GM19372 (cell line): ENCODE data around the gene EIF4G1.
"Not testable (repeated sequence)": the region's sequence is repeated elsewhere in the genome, so short reads cannot be mapped to it uniquely, and the experiment has no call there.

Source experiments
- ATAC-seq: cut with Tn5 transposase; IDR thresholded peaks from one replicate; pipeline ENCODE4 v1.9.1; 2021; ENCODE audit warnings: mild to moderate bottlenecking, low read depth, moderate library complexity; ENCODE audit not compliant: unreplicated experiment

The EIF4G1 gene

DNA sequence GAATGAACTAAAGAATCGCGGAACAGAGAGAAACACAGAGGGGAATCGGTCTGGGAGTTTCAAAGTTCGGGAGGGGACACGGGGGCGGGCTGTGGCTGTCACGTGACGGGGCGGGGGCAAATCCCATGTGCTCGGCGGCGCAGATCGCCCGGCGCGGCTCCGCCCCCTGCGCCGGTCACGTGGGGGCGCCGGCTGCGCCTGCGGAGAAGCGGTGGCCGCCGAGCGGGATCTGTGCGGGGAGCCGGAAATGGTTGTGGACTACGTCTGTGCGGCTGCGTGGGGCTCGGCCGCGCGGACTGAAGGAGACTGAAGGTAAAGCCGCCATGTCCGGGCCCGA, at the start of gene EIF4G1:
TSS of gene EIF4G1 (plus strand) at position 244 of the 337 bp plus-strand sequence. CDS start 1,191 bp downstream, outside the sequence.
- peak; percentile 90 for ATAC-seq

GRCh38 chr3:184267249-184267648, 47.2 kb upstream of the EIF4G1 start:
- ATAC-seq: not testable (repeated sequence)

DNA sequence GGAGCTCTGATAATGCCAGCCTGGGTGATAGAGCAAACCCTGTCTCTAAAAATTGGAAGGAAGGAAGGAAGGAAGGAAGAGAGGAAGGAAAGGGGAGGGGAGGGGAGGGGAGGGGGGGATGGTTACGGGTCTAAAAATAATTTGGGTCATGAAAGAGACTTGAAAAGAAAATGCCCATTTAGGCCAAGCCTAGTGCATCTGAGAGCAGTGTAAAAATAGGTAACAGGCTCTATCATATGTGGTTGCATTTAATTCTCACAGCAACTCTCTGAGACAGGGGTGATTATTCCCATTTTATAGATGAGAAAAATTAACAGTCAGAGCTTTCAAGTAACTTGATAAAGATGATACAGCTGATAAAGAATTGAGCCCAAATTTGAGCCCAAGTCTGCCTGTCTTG, 42.1 kb upstream of the EIF4G1 start:
- no peak for ATAC-seq

DNA sequence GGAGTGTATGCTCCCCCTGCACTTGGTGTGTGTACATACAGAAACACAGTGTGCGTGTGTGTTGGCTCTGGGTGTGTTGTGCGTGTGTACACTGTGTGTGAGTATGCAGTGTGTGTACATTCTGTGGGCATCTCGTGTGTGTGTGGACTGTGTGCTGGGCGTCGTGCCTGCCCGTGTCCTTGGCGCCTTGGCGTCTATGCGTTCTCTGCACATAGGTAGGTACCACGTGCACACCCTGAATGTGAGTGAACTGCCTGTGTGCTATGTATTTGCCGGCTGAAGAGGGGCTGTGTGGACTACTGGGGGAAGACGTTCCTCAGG, 39.1 kb upstream of the EIF4G1 start:
- no peak for ATAC-seq

DNA sequence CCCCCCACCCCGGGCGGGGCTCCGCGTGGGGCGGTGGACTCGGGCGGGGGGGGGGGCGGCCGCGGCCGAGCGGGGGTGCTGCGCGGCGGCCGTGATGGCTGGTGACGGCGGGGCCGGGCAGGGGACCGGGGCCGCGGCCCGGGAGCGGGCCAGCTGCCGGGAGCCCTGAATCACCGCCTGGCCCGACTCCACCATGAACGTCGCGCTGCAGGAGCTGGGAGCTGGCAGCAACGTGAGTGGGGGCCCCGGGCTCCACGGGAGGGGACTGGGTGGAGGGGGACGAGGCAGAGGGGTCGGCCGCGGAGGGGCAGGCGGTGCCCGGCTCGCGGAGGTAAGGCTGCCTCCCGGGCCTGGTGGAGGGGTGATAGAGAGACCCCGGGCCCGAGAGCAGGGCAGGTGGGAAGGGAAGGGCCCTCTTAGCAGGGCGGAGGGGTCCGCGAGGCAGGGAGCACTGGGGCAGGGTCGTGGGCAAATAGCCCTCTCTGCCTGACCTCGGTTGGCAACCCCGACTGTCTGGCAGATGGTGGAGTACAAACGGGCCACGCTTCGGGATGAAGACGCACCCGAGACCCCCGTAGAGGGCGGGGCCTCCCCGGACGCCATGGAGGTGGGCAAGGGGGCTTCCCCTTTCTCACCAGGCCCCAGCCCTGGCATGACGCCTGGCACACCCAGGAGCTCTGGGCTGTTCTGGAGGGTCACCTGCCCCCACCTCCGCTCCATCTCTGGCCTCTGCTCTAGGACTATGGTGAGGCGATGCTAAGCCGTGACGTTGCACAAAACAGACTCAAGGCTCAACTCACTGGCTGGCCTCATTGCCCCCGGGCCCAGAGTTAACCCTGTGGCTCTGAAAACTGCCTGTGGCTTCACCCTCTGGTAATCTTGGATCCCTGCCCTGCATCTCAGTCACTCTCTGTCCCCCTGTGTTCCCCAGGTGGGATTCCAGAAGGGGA, 38.2 kb upstream of the EIF4G1 start, which contains the start of gene ECE2:
TSS of gene ECE2 (plus strand) at position 62 of the 950 bp plus-strand sequence. CDS start at position 194, 132 bp downstream.
- no peak for ATAC-seq

GRCh38 chr3:184277366-184277765, 37.0 kb upstream of the EIF4G1 start:
- no peak for ATAC-seq

GRCh38 chr3:184282941-184283340, 31.5 kb upstream of the EIF4G1 start:
- ATAC-seq: no peak

DNA sequence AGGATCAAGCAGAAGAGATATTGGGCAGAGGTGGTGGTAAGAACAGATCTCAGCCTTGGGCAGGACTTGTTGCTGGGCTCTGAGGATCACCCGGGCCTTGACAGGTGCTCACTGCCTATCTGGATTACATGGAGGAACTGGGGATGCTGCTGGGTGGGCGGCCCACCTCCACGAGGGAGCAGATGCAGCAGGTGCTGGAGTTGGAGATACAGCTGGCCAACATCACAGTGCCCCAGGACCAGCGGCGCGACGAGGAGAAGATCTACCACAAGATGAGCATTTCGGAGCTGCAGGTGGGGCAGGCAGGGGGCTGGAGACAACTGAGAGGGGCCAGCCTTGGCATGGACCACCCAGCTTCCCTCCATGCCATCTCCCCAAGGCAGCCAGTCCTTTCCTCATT, 30.7 kb upstream of the EIF4G1 start:
- ATAC-seq: no peak

DNA sequence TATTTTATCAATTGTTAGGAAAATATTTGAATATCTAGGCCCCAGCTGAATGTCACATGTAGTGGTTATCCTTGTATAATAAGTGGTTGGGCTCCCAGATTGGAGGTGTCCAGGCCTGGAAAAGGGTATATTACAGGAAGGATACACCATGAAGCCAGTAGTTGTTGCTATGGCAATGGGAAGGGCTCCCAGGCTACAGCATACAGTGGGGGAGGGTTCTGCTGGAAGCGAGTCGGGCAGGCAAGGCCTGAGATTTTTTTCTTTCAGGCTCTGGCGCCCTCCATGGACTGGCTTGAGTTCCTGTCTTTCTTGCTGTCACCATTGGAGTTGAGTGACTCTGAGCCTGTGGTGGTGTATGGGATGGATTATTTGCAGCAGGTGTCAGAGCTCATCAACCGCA, 29.7 kb upstream of the EIF4G1 start:
- no peak for ATAC-seq

DNA sequence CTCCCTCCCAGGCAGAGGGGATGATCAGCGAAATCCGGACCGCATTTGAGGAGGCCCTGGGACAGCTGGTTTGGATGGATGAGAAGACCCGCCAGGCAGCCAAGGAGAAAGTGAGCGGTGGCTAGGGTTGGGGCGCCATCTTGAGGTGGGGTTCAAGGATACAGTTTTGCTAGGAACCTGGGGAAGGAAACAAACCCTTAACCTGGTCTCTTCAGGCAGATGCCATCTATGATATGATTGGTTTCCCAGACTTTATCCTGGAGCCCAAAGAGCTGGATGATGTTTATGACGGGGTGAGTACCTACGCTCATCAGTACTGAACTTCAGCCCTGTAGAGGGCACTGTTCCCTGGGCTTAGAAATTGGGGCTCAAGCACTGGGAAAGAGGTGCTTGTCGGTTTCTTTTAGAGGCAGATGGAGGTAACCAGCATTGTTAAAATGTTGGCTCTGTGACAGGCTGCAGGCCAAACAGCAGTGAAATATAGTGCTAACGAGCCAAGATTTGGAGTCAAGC, 24.9 kb upstream of the EIF4G1 start:
- ATAC-seq: no peak

DNA sequence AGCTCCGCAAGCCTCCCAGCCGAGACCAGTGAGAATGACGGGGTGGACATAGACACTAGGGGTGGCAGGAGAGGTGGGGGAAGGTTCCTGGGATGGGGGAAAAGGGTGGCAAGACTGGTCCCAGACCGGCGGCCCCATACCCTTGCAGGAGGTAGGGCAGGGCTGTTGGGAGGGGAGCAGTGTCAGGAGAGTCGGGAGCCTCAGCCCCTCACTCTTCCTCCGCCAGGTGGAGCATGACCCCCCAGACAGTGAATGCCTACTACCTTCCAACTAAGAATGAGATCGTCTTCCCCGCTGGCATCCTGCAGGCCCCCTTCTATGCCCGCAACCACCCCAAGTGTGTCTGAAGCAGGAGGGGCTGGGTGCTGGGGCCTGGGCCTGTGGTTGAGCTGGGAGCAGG, 24.1 kb upstream of the EIF4G1 start:
- no peak for ATAC-seq

DNA sequence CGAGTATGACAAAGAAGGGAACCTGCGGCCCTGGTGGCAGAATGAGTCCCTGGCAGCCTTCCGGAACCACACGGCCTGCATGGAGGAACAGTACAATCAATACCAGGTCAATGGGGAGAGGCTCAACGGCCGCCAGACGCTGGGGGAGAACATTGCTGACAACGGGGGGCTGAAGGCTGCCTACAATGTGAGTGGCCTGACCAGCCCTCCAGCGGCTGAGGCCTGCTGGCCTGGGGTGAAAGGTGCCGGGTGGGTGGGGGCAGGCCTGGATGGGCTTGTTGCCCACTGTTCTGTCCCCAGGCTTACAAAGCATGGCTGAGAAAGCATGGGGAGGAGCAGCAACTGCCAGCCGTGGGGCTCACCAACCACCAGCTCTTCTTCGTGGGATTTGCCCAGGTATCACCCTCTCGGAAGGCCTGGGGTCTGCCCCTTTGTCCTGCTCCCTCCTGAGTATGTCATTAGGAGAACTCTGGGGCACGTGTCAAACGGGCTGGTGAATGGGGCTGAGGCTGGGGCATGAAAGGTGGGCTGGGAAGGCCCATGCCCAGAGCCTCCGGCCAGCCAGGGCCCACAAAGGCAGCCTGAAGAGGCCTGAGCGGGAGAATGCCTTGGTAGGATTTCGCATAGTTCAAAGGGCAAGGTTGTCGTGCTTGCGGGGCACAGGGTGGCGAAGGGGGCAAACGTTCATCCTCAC, 23.2 kb upstream of the EIF4G1 start:
- ATAC-seq: no peak

- ATAC-seq: no peak
These were observed 22.5 kb upstream of the EIF4G1 start for GRCh38 chr3:184291738-184292445.

- no peak for ATAC-seq
These were observed 18.6 kb upstream of the EIF4G1 start for GRCh38 chr3:184295771-184296170.

GRCh38 chr3:184296616-184297015, 17.8 kb upstream of the EIF4G1 start:
- no peak for ATAC-seq

- peak; percentile 92 for ATAC-seq
These were observed 15.5 kb upstream of the EIF4G1 start, which contains the start of gene PSMD2 for GRCh38 chr3:184298759-184299487. Gene PSMD2, plus strand, starts transcription at chr3:184299241. Its CDS starts 26 bp downstream, at chr3:184299267.

DNA sequence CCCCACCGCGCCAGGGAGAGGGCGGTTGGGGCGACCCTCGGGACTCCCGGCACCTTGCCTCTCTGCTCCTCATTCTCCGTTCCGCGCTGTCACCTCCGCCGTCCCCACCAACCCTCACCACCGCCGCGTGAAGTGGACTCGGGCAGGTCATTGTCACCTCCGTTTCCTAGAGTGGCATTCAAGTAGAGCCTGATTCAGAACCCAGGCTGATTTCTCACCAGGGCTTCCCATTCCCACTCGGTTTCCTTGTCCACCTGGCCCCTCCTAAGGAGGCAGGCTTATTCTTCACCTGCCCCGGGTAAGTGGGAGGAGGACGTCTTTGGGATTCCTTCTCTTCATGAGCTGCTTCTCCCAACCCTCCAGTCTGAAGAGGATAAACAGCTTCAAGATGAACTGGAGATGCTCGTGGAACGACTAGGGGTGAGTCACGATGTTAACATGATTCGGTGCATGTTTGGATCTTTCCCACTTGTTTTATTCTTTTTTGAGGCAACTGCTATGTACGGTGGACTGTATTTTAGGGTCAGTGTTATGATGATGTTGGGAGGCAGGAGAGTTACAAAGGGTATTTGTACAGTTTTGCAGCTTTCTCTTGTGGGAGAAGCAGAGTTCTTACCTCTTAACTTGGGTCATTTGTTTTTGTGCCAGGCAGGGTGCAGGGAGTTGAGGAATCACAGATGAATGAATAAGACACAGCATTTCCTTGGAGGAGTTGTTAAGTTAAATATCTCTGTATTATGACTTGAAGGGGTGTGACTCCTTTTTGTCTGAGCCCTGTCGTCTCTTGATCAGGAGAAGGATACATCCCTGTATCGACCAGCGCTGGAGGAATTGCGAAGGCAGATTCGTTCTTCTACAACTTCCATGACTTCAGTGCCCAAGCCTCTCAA, 14.7 kb upstream of the EIF4G1 start:
- no peak for ATAC-seq

- no peak for ATAC-seq
These were observed 14.1 kb upstream of the EIF4G1 start for GRCh38 chr3:184300378-184300720.

DNA sequence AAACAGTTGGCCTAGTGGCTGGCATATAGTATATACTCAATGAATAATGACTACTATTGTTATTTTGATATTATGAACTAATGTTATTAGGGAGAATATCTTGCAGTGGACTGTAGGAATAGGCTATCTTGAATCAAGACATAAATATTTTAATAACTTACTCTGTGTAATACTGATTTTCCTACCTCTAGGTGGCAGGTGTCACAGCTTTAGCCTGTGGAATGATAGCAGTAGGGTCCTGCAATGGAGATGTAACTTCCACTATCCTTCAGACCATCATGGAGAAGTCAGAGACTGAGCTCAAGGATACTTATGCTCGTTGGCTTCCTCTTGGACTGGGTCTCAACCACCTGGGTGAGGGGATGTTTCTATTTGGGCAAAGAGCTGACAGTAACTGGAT, 8.8 kb upstream of the EIF4G1 start:
- no peak for ATAC-seq
